GM23248 (cell line): ENCODE data around the gene GRIA3. TPM values are rescaled to one million over a fixed set of nuclear protein-coding genes. Genes with fewer than 3 reads are reported as not detected.
A peak's percentile ranks its signal among the peaks of the same experiment; 100 is the strongest.

ENCODE experiments used
- DNase-seq: peaks from one replicate; pipeline ENCODE4 v3.0.0-alpha.2; 2015
- H2AFZ ChIP-seq: fragments of 200-600 bp; sonication (generic); 2 replicates; pipeline ENCODE4 v1.6.1; 2016; ENCODE audit warnings: antibody characterized with exemption
- H3F3A ChIP-seq: fragments of 200-600 bp; sonication (generic); 2 replicates; pipeline ENCODE4 v1.6.1; 2016; ENCODE audit warnings: mild to moderate bottlenecking, antibody characterized with exemption, mixed run types; ENCODE audit not compliant: insufficient read depth
- H3K27ac ChIP-seq: fragments of 200-600 bp; sonication (generic); 2 replicates; pipeline ENCODE4 v1.5.1; 2016; ENCODE audit warnings: mild to moderate bottlenecking
- H3K27me3 ChIP-seq: fragments of 200-600 bp; sonication (generic); replicated peaks from 2 replicates; pipeline ENCODE4 v1.6.1; 2016; ENCODE audit warnings: mild to moderate bottlenecking; ENCODE audit not compliant: insufficient read depth
- H3K36me3 ChIP-seq: fragments of 200-600 bp; sonication (generic); 2 replicates; pipeline ENCODE4 v1.6.1; 2016; ENCODE audit warnings: low read depth, mild to moderate bottlenecking
- H3K4me1 ChIP-seq: fragments of 200-600 bp; sonication (generic); 2 replicates; pipeline ENCODE4 v1.6.1; 2016; ENCODE audit warnings: mild to moderate bottlenecking; ENCODE audit not compliant: insufficient read depth
- H3K4me2 ChIP-seq: fragments of 200-600 bp; sonication (generic); one replicate; pipeline ENCODE4 v1.6.1; 2016; ENCODE audit warnings: mild to moderate bottlenecking; ENCODE audit not compliant: unreplicated experiment
- H3K4me3 ChIP-seq: fragments of 200-600 bp; sonication (generic); 2 replicates; pipeline ENCODE4 v1.5.1; 2016; ENCODE audit warnings: mild to moderate bottlenecking
- H3K79me2 ChIP-seq: fragments of 200-600 bp; sonication (generic); 2 replicates; pipeline ENCODE4 v1.6.1; 2016; ENCODE audit warnings: mild to moderate bottlenecking; ENCODE audit not compliant: insufficient read depth
- H3K9ac ChIP-seq: fragments of 200-600 bp; sonication (generic); 2 replicates; pipeline ENCODE4 v1.6.1; 2016; ENCODE audit warnings: mild to moderate bottlenecking
- H3K9me2 ChIP-seq: fragments of 200-600 bp; sonication (generic); 2 replicates; pipeline ENCODE4 v1.6.1; 2016; ENCODE audit warnings: mixed run types, mild to moderate bottlenecking, moderate library complexity; ENCODE audit not compliant: insufficient read depth
- H3K9me3 ChIP-seq: fragments of 200-600 bp; sonication (generic); one replicate; pipeline ENCODE4 v1.6.1; 2017; ENCODE audit warnings: low read depth
- H4K20me1 ChIP-seq: fragments of 200-600 bp; sonication (generic); 2 replicates; pipeline ENCODE4 v1.6.0; 2016; ENCODE audit not compliant: insufficient read depth
- EZH2 ChIP-seq: fragments of 200-600 bp; sonication (generic); IDR thresholded peaks from 2 replicates; pipeline ENCODE4 v1.6.1; 2018; ENCODE audit warnings: antibody characterized with exemption, mild to moderate bottlenecking; ENCODE audit not compliant: insufficient read depth, poor library complexity, severe bottlenecking
- EZH2phosphoT487 ChIP-seq: fragments of 200-600 bp; sonication (generic); IDR thresholded peaks from 2 replicates; pipeline ENCODE4 v1.6.1; 2018; ENCODE audit warnings: antibody characterized with exemption, moderate library complexity, mild to moderate bottlenecking, low read depth; ENCODE audit not compliant: insufficient read depth
- WGBS, 2 experiments: methylation state at CpG; one replicate each; pipeline ENCODE4 v1.1.6; 2015 to 2017; ENCODE audit warnings: low lambda C conversion rate in 2 of 2, low coverage in 1 of 2; ENCODE audit errors: missing lambda C conversion rate in 2 of 2; 5-methylcytosine and 5-hydroxymethylcytosine counted together
- in situ Hi-C: fragments of 300-500 bp; cut with MboI; formaldehyde crosslinking; loops from 2 replicates; pipeline ENCODE4 v1.15.0; 2020
- polyA plus RNA-seq: library from polyadenylated mRNA; unstranded; fragments of >200 nt; fragmentation: Nextera tagmentation; extraction: Ambion mirVana; gene quantifications from 2 replicates; pipeline ENCODE4 v1.2.1, GENCODE V29; 2016
- total RNA-seq: library from RNA; depleted of rRNA; stranded (reverse); fragments of >200 nt; shearing (Covaris generic); gene quantifications from 2 replicates; pipeline ENCODE4 v1.2.3, GENCODE V29; 2014

GRIA3 gene
- total and polyA plus RNA-seq, 2 experiments from 2014 or later = 36.0 to 52.4 TPM

DNA sequence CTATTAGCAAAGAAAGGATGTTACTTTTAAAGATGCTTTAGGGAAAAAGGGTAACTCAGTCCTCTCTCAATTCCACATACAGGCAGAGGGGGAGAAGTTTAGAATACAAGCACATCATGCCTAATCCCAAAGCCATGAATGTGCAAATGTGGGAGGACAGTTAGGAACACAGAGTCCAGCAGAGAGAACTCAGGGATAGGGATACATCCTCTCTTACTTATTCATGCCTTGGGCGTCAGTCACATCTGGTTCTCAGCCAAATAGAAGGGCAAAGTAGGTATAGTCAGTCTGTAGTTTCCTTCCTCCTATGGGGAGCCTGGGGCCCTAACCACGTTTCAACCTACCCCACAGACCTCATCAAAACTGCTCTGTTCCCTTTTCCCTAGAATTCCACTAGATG is 87.8 kb downstream of the GRIA3 start:
- no peak for TF ChIP-seq EZH2phosphoT487
- peaks cover 17% of the 10 kb centered on the region; the same call in 1 of the 2 replicates for H3K79me2 ChIP-seq
- H3K4me3 ChIP-seq = no peak overlapping the region
- no peaks in the 10 kb centered on the region for H3K36me3 ChIP-seq
- DNase-seq = peak; percentile 20
- 30 to 42% methylated on average over 2 of the region's 2 CpGs for WGBS, 2 experiments
- no peak overlapping the region for H2AFZ ChIP-seq
- H4K20me1 ChIP-seq = no peaks in the 10 kb centered on the region
- H3K9me2 ChIP-seq = no peaks in the 10 kb centered on the region
- peaks cover 9% of the 10 kb centered on the region; the same call in 1 of the 2 replicates for H3K4me1 ChIP-seq
- in situ Hi-C loops = no loop called here
- H3K27ac ChIP-seq = no peak overlapping the region
- no peak overlapping the region for H3K9ac ChIP-seq
- H3K4me2 ChIP-seq = no peak overlapping the region
- H3K9me3 ChIP-seq = no peaks in the 10 kb centered on the region
- H3F3A ChIP-seq = no peaks in the 10 kb centered on the region
- H3K27me3 ChIP-seq = no peaks in the 10 kb centered on the region

DNA sequence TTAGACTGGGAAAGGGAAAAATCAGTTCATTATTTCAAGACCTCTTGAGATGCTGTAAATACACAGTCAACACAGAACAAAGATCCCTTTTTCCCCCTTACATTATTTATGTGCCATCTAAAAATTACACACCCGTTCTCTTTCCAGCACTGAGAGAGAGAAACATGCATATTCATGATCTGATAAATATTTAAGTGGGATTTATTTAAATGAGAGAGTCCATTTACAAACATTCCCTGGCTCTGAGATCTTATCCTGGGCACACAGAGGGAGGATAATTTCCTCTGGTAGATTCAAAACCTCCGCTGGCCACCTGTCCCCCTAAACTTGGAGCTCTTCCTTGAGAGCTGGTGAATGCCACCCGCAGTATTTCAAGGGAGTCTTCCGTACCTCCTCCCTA is 88.6 kb downstream of the GRIA3 start:
- no peak for TF ChIP-seq EZH2phosphoT487
- TF ChIP-seq EZH2 = no peak
- H3K27me3 ChIP-seq = no peaks in the 10 kb centered on the region
- H3F3A ChIP-seq = no peaks in the 10 kb centered on the region
- no peak overlapping the region for H3K4me2 ChIP-seq
- peaks cover 17% of the 10 kb centered on the region; the same call in 1 of the 2 replicates for H3K79me2 ChIP-seq
- H3K36me3 ChIP-seq = no peaks in the 10 kb centered on the region
- no peak overlapping the region for H3K27ac ChIP-seq
- H3K9ac ChIP-seq = no peak overlapping the region
- H2AFZ ChIP-seq = no peak overlapping the region
- no peaks in the 10 kb centered on the region for H4K20me1 ChIP-seq
- no peak overlapping the region for H3K4me3 ChIP-seq
- 96 to 99% methylated on average over 4 of the region's 4 CpGs for WGBS, 2 experiments
- peaks cover 6% of the 10 kb centered on the region; the same call in 1 of the 2 replicates for H3K4me1 ChIP-seq
- DNase-seq = no peak
- H3K9me2 ChIP-seq = no peaks in the 10 kb centered on the region
- H3K9me3 ChIP-seq = no peaks in the 10 kb centered on the region
- in situ Hi-C loops = no loop called here

DNA sequence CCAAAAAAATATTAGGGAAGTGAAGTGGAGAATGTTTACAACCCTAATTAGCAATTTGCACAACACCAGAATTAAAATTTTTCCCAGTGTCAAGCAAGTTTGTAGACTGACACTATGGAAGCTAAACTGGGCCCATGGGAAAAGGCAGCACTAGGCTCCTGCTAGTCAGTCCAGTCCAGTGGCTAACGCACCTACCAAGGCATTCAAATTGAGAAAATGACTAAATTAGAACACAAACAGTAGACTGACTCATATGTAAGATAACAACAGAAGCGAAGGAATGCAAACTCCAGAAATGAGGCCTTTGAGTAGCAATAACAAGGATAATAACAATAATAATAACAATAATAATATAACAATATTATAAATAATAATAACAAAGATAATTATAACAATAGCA is 90.7 kb downstream of the GRIA3 start:
- Histone ChIP-seq H3K9me2 (no peaks in the 10 kb centered on the region), H3F3A (no peaks in the 10 kb centered on the region), H2AFZ (no peak overlapping the region), H3K27me3 (no peaks in the 10 kb centered on the region), H3K36me3 (no peaks in the 10 kb centered on the region), H3K4me3 (no peak overlapping the region), H3K4me2 (no peak overlapping the region), H3K9me3 (no peaks in the 10 kb centered on the region), H3K27ac (no peak overlapping the region), H3K9ac (no peak overlapping the region), H3K79me2 (peaks cover 30% of the 10 kb centered on the region), H3K4me1 (no peaks in the 10 kb centered on the region), H4K20me1 (no peaks in the 10 kb centered on the region)
- in situ Hi-C loops = no loop called here
- DNase-seq = peak; percentile 17
- no peak for TF ChIP-seq EZH2
- TF ChIP-seq EZH2phosphoT487 = no peak
- 76 to 78% methylated on average over 2 of the region's 2 CpGs for WGBS, 2 experiments

GRCh38 chrX:123277347-123277746 is 93.3 kb downstream of the GRIA3 start:
- no peaks in the 10 kb centered on the region for H3K9me2 ChIP-seq
- no peak overlapping the region for H3K9ac ChIP-seq
- in situ Hi-C loops = no loop called here
- no peak overlapping the region for H3K4me3 ChIP-seq
- no peaks in the 10 kb centered on the region for H3F3A ChIP-seq
- H3K27me3 ChIP-seq = no peaks in the 10 kb centered on the region
- no peak for DNase-seq
- no peak overlapping the region for H3K27ac ChIP-seq
- no peak overlapping the region for H2AFZ ChIP-seq
- no peak overlapping the region for H3K4me2 ChIP-seq
- H3K9me3 ChIP-seq = no peaks in the 10 kb centered on the region
- H4K20me1 ChIP-seq = no peaks in the 10 kb centered on the region
- TF ChIP-seq EZH2phosphoT487 (no peak), EZH2 (no peak)
- H3K36me3 ChIP-seq = no peaks in the 10 kb centered on the region
- no peaks in the 10 kb centered on the region for H3K4me1 ChIP-seq
- 93 to 98% methylated on average over 4 of the region's 4 CpGs for WGBS, 2 experiments
- H3K79me2 ChIP-seq = peaks cover 27% of the 10 kb centered on the region

DNA sequence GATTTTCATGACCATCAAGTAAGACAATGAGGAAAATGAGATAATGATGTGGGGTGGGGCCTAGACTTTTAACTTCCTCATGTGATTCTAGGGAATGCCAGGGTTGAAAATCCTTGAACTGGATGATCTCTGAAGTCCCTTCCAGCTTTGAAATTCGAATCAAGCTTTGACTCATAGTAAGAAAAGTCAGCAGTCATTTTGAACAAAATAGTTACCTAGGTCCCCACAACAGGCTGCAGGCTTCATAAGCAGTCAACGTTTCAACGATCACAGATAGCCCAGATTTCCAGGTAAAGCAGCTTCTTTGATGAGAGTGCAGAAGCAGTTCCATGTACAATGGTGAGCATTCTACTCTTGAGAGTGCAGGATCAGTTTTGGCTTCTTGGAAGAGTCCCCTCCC is 93.7 kb downstream of the GRIA3 start:
- Histone ChIP-seq H3K27me3 (no peaks in the 10 kb centered on the region), H3K4me2 (no peak overlapping the region), H3K9me2 (no peaks in the 10 kb centered on the region), H3K9ac (no peak overlapping the region), H3F3A (no peaks in the 10 kb centered on the region), H3K4me1 (no peaks in the 10 kb centered on the region), H3K4me3 (no peak overlapping the region), H4K20me1 (no peaks in the 10 kb centered on the region), H3K36me3 (no peaks in the 10 kb centered on the region), H2AFZ (no peak overlapping the region), H3K27ac (no peak overlapping the region), H3K9me3 (no peaks in the 10 kb centered on the region), H3K79me2 (peaks cover 32% of the 10 kb centered on the region)
- 82 to 98% methylated on average over 3 of the region's 3 CpGs for WGBS, 2 experiments
- TF ChIP-seq EZH2phosphoT487 (no peak), EZH2 (no peak)
- no peak for DNase-seq
- in situ Hi-C loops = no loop called here
